GM23338 (cell line): ENCODE measurements around the gene TENM4. TPM values are rescaled to one million over a fixed set of nuclear protein-coding genes. Genes with fewer than 3 reads are reported as not detected.

ENCODE experiments used
- ATAC-seq: fragments of 200-7000 bp; cut with Tn5 transposase; 3 replicates; pipeline ENCODE4 v1.9.1; 2020
- DNase-seq: peaks from one replicate; pipeline ENCODE4 v3.0.0-alpha.2; 2015; ENCODE audit warnings: low spot score
- H2AFZ ChIP-seq: fragments of 200-600 bp; sonication (generic); 2 replicates; pipeline ENCODE4 v1.8.0; 2016; ENCODE audit warnings: antibody characterized with exemption, mild to moderate bottlenecking, moderate library complexity
- H3F3A ChIP-seq: fragments of 200-600 bp; sonication (generic); replicated peaks from 2 replicates; pipeline ENCODE4 v1.8.0; 2017; ENCODE audit warnings: antibody characterized with exemption, mixed run types, low read depth
- H3K27ac ChIP-seq: fragments of 200-600 bp; sonication (generic); 2 replicates; pipeline ENCODE4 v1.6.1; 2016; ENCODE audit warnings: low read depth
- H3K27me3 ChIP-seq: fragments of 200-600 bp; sonication (generic); 2 replicates; pipeline ENCODE4 v1.8.0; 2016; ENCODE audit warnings: mild to moderate bottlenecking, mixed run types, moderate library complexity; ENCODE audit not compliant: insufficient read depth
- H3K36me3 ChIP-seq: fragments of 200-600 bp; sonication (generic); 2 replicates; pipeline ENCODE4 v1.8.0; 2016; ENCODE audit warnings: mild to moderate bottlenecking; ENCODE audit not compliant: insufficient read depth
- H3K4me1 ChIP-seq: fragments of 200-600 bp; sonication (generic); 2 replicates; pipeline ENCODE4 v1.8.0; 2016; ENCODE audit warnings: mild to moderate bottlenecking, moderate library complexity; ENCODE audit not compliant: insufficient read depth
- H3K4me2 ChIP-seq: fragments of 200-600 bp; sonication (generic); 2 replicates; pipeline ENCODE4 v1.7.1; 2017; ENCODE audit warnings: mixed run types
- H3K4me3 ChIP-seq: fragments of 200-600 bp; sonication (generic); 2 replicates; pipeline ENCODE4 v1.6.1; 2016; ENCODE audit warnings: mixed run types
- H3K79me2 ChIP-seq: fragments of 200-600 bp; sonication (generic); replicated peaks from 2 replicates; pipeline ENCODE4 v1.8.0; 2017; ENCODE audit warnings: mild to moderate bottlenecking; ENCODE audit not compliant: insufficient read depth
- H3K9me2 ChIP-seq: fragments of 200-600 bp; sonication (generic); 2 replicates; pipeline ENCODE4 v1.8.0; 2017; ENCODE audit not compliant: insufficient read depth
- H4K20me1 ChIP-seq: fragments of 200-600 bp; sonication (generic); replicated peaks from 2 replicates; pipeline ENCODE4 v1.8.0; 2017; ENCODE audit warnings: mild to moderate bottlenecking; ENCODE audit not compliant: insufficient read depth
- H3K27ac Mint-ChIP-seq: 2 replicates; pipeline ENCODE4 v1.8.0; 2020; ENCODE audit warnings: inconsistent platforms, mild to moderate bottlenecking, moderate library complexity, mixed read lengths
- H3K27me3 Mint-ChIP-seq: 3 replicates; pipeline ENCODE4 v1.8.0; 2022; ENCODE audit warnings: low read depth, mild to moderate bottlenecking, moderate library complexity, mixed read lengths, inconsistent platforms; ENCODE audit not compliant: insufficient read depth, poor library complexity
- H3K36me3 Mint-ChIP-seq: 3 replicates; pipeline ENCODE4 v1.8.0; 2021; ENCODE audit warnings: low read depth, mild to moderate bottlenecking, inconsistent platforms, moderate library complexity, mixed read lengths
- H3K4me1 Mint-ChIP-seq: 3 replicates; pipeline ENCODE4 v1.8.0; 2020; ENCODE audit warnings: mild to moderate bottlenecking, inconsistent platforms, mixed read lengths
- H3K4me3 Mint-ChIP-seq: 3 replicates; pipeline ENCODE4 v1.8.0; 2021; ENCODE audit warnings: moderate library complexity, mild to moderate bottlenecking, inconsistent platforms, mixed read lengths
- H3K9me3 Mint-ChIP-seq: 3 replicates; pipeline ENCODE4 v1.8.0; 2020; ENCODE audit warnings: moderate library complexity, mild to moderate bottlenecking, inconsistent platforms, mixed read lengths
- CREB1 ChIP-seq: fragments of 250-450 bp; sonication (Bioruptor Pico); IDR thresholded peaks from 2 replicates; pipeline ENCODE4 v1.5.0; 2020; ENCODE audit warnings: low read depth, mild to moderate bottlenecking, moderate library complexity
- CTCF ChIP-seq, 2 experiments: fragments of 200-600 bp in 1 of 2; sonication (generic) in 1 of 2; conservative IDR thresholded peaks; 2 replicates each; pipeline versions ENCODE4 v1.5.1 to v1.6.1; 2016 to 2017; ENCODE audit warnings: antibody characterized with exemption in 2 of 2, low read depth in 2 of 2, mild to moderate bottlenecking in 2 of 2, moderate library complexity in 1 of 2
- ETS1 ChIP-seq: IDR thresholded peaks from 2 replicates; pipeline ENCODE4 v1.6.1; 2016; ENCODE audit warnings: antibody characterized with exemption
- EZH2 ChIP-seq: fragments of 200-600 bp; sonication (generic); IDR thresholded peaks from one replicate; pipeline ENCODE4 v1.8.0; 2017; ENCODE audit warnings: antibody characterized with exemption, mild to moderate bottlenecking, low read depth; ENCODE audit not compliant: unreplicated experiment
- EZH2phosphoT487 ChIP-seq: fragments of 200-600 bp; sonication (generic); IDR thresholded peaks from one replicate; pipeline ENCODE4 v1.8.1; 2018; ENCODE audit warnings: antibody characterized with exemption; ENCODE audit not compliant: unreplicated experiment
- NANOG ChIP-seq: IDR thresholded peaks from 2 replicates; pipeline ENCODE4 v1.6.1; 2016; ENCODE audit warnings: antibody characterized with exemption, borderline replicate concordance
- POLR2AphosphoS5 ChIP-seq: IDR thresholded peaks from 2 replicates; pipeline ENCODE4 v1.6.1; 2016; ENCODE audit warnings: antibody characterized with exemption, low read depth
- ZNF114 ChIP-seq: fragments of 250-450 bp; sonication (Bioruptor Pico); IDR thresholded peaks from 2 replicates; pipeline ENCODE4 v1.5.0; 2020; ENCODE audit warnings: mild to moderate bottlenecking, moderate library complexity
- ZNF462 ChIP-seq: fragments of 250-450 bp; sonication (Bioruptor Pico); IDR thresholded peaks from 2 replicates; pipeline ENCODE4 v1.5.0; 2020; ENCODE audit warnings: mild to moderate bottlenecking, moderate library complexity
- polyA plus RNA-seq: library from polyadenylated mRNA; unstranded; fragments of >200 nt; fragmentation: Nextera tagmentation; extraction: Ambion mirVana; gene quantifications from 2 replicates; pipeline ENCODE4 v1.2.1, GENCODE V29; 2016
- total RNA-seq: library from RNA; depleted of rRNA; stranded (reverse); fragments of >200 nt; shearing (Covaris generic); gene quantifications from 2 replicates; pipeline ENCODE4 v1.2.3, GENCODE V29; 2014

The TENM4 gene
- total and polyA plus RNA-seq, 2 experiments from 2014 or later: 7.3 TPM

GRCh38 chr11:79086056-79086455 lies 354.8 kb downstream of the TENM4 start:
- Mint-ChIP-seq H3K4me1 (peaks cover 35% of the 10 kb centered on the region), H3K4me3 (no peak overlapping the region), H3K9me3 (no peaks in the 10 kb centered on the region), H3K27ac (peak overlapping the region; percentile 30; the same call in 1 of the 2 replicates), H3K36me3 (no peaks in the 10 kb centered on the region), H3K27me3 (peaks cover 3% of the 10 kb centered on the region)
- no peak overlapping the region for H3K4me2 ChIP-seq
- no peak for TF ChIP-seq EZH2phosphoT487
- TF ChIP-seq ZNF114 (CRISPR knock-in tag): no peak
- no peak for TF ChIP-seq NANOG
- TF ChIP-seq CREB1 (CRISPR knock-in tag): no peak
- TF ChIP-seq ZNF462 (CRISPR knock-in tag): no peak
- TF ChIP-seq CTCF (conservative IDR thresholded peaks at IDR 0.05; ENCODE audit: low read depth in 2 of 2): no peak
- no peak for TF ChIP-seq EZH2
- no peak for TF ChIP-seq ETS1
- no peak for TF ChIP-seq POLR2AphosphoS5
- no peaks in the 10 kb centered on the region for H4K20me1 ChIP-seq
- no peaks in the 10 kb centered on the region for H3K36me3 ChIP-seq
- H3K27ac ChIP-seq: no peak overlapping the region
- H3K4me1 ChIP-seq: peaks cover 8% of the 10 kb centered on the region; the same call in 1 of the 2 replicates
- no peak for DNase-seq
- no peak overlapping the region for H2AFZ ChIP-seq
- no peaks in the 10 kb centered on the region for H3K27me3 ChIP-seq
- no peak for ATAC-seq
- no peaks in the 10 kb centered on the region for H3F3A ChIP-seq
- H3K79me2 ChIP-seq: no peaks in the 10 kb centered on the region
- no peak overlapping the region for H3K4me3 ChIP-seq
- H3K9me2 ChIP-seq: no peaks in the 10 kb centered on the region
